ENCODE measurements around the gene KCTD19.

KCTD19 gene

DNA sequence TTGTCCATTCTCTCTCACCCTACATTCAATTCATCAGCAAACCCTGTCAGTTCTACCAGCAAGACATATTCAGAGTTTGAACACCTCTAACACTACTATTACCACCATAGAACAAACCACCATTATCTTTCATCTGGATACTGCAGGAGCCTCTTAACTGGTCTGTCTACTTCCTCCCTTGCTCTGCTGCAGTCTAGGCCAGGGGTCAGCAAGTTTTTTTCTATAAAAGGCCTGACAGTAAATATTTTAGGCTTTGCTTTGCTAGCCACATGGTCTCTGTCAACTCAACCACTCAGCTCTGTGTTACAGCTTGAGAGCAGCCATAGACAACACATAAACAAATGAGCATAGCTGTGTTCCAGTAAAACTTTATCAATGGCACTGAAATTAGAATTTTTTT, 13.8 kb downstream of the KCTD19 start:
- DNase-seq = no peak

DNA sequence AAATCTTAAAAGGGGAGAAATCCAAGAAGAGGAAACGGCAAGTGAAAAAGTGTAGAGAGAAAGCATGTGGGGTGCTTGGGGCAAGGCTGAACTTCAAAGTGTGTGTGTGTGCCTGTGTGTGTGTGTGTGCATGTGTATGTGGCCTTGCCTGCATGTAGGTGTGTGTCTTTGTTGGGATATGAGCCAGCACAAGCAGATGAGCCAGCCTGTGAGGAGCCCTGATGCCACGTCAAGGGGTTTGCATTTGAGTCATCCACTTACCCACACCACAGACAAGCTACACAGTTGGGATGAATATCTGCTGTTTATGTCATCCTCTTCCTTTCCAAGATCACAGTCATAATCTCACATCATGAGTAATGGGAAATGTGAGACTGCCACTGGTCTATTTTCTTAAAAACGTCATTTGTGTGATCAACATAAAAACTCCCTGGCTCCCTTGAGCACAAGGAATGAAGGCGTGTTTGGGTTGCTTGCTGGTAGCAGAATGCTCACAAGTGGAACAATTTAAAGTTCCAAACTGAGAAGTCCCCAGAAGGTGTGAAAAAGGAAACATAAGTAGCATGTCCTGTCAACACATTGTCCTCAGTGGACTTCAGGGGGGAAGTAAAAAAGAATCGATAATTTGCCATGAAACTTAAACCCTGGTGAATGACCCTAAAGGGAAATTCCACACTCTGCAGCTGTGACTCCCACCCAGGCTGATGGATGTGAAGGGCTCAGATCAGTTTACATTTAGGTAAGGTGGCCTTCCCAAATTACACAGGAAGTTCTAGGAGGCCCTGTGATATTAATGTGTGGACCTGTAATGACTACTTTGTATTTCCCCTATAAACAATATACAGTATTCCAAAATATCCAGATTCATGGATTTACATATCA, 14.7 kb downstream of the KCTD19 start:
- DNase-seq = peak; percentile 85

DNA sequence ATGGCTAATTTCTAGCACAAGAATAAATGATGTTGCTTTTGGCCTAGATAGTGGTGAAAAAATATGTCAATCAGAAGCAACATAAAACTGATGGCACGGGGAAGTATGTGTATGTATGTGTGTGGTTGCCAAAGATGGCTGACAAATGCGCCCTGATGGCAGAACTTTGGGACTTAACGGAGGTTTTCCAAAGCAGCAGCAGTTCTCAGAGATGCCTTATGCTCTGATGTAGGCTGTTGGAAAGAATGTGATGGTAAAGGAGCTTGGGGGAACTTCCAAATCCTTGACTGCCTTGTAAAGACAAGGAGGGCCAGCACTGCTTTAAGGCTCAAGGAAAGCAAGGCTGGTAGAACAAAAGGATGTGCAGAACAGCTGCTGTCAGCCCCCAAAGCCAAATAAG, 16.0 kb downstream of the KCTD19 start:
- no peak for DNase-seq

DNA sequence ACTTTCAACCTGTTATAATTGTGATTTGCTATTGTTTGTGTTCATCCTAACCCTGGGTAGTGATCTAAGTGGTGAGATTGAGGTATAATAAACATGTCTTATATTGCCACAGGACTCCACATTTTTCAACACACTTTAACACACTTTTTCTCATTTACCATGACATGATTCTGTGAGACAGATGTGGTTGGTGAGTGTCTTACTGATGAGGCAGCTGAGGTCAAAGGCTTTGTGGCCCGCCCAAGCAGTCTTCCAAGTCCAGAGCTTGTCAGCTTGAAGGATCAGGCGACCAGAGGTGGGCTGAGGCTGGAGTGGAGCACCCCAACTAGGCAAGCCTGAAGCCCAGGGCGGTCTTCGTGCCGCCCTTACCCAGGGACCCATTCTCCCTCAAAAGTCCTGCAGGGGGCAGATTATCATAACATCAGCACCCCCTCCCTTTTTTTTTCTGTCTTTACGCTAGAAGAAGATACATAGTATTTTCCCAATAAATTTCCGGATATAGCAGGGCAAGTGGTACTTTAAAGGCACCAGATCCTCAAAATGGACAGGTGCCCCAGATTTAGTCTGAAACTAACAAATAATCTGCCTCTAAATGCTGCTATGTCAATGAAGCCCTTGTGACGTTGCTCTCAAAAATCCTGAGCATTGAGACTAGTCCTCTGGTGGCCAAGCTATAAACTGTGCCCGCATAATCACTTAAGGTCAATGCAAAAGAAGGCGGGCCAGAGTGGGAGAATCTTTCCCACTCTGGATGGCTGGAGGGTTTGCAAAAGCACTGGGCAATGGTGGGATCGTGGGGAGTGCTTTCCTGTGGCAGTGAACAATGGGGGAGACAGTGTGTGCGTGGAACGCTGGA, 21.1 kb downstream of the KCTD19 start:
- DNase-seq = no peak

DNA sequence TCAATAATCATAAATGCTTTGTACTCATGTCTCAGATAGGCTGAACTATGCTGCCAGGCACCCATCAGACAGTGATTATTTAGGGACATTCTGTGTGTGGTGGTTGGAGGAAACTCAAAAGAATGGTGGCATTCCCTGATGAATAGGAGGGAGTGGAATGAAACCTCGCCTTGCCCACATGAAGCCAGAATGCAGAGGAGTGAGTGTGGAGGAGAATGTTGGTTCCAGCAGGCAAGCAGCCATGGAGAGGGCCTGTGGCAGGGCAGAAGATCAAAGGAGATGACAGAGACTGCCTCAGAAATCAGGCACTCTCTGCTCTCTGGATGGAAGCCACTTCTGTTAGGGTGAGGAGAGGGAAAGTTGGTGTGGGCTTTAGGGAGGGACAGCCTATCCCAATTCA, 22.5 kb downstream of the KCTD19 start:
- no peak for DNase-seq

GRCh38 chr16:67302970-67303369, 23.6 kb downstream of the KCTD19 start:
- DNase-seq = no peak

DNA sequence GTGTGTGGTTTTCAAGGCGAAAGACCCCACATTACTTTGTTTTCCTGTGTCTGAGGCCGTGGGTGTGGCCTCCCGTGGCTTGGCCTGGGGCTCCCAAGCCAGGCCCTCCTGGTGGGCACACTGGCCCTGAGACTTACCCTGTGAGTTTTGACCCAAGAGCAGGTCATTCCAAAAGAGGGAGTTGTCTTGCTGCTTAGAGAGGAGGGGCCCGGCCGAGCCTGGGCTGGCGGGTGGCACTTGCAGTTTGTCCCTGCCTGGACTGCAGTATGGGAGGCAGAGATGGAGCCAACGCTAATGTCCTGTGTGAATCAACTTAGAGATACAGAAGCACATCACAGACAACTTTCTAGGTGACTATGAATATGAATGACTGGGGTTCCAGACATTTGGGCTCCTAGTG, 24.5 kb downstream of the KCTD19 start:
- DNase-seq = no peak

DNA sequence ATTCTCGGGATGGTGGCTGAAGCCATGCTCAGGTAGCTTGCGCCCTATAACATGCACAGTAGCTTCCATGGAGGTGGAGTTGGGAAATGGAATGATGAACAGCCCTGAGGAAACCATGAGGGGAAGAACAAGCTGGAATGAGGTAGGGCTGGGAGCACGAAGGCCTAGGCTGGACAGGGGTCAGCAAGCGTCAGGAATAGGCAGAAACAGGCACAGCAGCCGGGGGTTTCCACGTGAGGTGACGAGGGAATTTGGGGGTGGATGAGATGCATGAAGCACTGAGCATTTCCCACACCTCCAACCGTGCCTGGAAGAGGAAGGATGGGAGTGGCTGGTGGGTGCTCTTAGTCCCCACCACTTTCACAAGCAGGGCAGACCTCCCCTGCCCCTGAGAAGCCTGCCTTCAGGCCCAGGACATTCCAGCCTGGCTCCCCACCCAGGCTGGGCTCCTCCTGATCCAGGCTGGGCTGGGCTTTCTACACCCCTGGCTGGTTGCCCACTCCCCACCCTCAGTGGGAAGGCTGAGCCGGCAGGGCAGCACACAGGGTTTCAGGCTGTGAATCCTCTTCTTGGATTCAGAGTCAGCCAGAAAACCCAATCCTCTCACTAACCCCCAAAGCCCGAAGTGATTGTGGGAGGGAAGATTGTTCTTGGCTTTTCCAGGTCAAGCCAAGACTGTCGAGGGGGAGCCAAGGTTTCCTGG, 25.3 kb downstream of the KCTD19 start:
- no peak for DNase-seq

GRCh38 chr16:67299269-67299668, 27.3 kb downstream of the KCTD19 start:
- DNase-seq = no peak

DNA sequence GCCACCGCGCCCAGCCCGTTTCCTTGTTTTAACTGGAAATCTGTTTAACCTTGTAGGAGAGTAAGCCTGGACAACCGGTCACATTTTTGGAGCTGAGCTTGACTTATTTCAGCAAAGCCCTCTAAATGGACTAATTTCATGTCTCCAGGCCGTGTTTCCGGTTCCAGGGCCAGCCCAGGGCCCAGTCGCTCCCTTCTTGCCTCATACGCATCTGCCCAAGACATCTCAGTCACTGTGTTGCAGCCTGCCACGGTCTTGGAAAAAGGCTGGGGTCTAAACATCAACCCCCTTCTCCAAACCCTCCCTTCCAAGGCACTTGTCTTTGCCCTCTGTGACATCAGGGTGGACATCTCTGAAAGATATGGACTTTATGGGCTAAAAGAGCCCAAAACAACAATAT, 28.3 kb downstream of the KCTD19 start:
- DNase-seq = no peak

DNA sequence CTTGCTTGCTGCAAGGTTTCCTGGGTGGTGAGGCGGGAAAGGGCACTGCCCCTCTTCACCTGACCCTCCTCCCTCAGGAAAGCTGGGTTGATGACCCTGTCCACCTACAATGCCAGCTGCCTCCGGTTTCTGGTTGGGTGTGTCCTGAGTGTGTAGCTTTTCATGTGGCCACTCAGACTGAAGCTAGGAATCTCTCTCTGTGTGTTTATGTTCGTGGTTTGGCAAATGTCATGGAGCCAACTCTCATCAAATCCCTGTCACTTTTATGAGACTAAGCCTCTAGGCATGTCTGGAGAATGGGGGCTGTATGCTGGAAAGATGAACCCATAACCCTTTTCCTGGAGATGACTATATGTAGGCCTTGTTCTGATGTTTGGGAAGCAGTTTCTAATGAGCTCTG, 30.1 kb downstream of the KCTD19 start:
- no peak for DNase-seq

DNA sequence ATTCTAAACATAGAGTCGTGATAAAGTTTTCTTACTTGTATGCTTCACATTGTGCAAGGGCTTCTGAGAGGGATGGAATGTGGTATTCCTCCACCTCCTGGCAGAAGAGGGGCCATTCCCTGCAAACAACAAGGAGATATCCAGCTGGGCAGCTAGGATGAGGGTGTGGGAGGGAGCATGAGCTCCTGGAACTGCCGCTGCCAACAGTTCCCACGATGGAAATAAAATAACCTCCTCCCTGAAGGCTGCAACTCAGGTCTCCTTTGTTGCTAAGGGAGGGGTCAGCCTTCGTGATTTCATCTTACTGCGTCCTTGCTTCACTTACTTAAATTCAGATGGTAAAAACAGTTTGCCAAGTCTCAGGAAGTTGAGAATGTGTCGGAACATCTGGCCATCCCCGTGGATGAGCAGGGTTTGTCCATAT, 31.6 kb downstream of the KCTD19 start:
- DNase-seq = no peak

DNA sequence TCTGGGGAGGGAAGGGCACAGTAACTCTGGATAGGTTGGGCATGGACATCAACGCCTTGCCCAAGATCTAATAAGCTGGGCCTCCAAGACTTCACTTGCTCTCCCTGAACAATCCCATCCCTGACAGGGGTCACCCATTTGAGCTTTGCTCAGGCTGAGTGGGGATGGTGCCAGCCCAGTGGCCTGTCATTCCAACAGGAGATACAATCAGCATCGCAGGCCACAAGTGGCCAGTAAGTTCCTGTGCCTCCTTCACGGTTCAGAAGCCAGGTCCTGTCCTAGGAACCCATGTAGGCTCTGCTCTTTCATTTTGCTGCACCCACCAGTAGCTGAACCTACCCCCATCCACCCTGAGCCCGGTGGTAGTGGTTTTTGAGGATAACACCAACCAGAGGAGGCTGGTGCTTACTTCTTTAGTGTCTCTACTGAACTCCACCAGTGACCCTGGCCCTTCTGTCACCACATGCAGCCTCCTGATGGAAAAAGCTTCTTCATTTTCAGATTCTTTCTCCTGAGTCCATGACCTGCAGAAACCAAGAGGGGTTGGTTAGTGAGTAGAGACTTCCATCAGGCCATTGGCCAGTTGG, 32.3 kb downstream of the KCTD19 start:
- no peak for DNase-seq

GRCh38 chr16:67291461-67291860, 35.1 kb downstream of the KCTD19 start:
- DNase-seq = no peak

- DNase-seq = no peak
Observed at GRCh38 chr16:67287960-67288359, 38.6 kb downstream of the KCTD19 start.

GRCh38 chr16:67286441-67287235, 39.9 kb downstream of the KCTD19 start:
- DNase-seq = no peak

GRCh38 chr16:67284699-67285646, 41.6 kb downstream of the KCTD19 start:
- no peak for DNase-seq

- no peak for DNase-seq
Observed at GRCh38 chr16:67283826-67284555, 42.5 kb downstream of the KCTD19 start.

DNA sequence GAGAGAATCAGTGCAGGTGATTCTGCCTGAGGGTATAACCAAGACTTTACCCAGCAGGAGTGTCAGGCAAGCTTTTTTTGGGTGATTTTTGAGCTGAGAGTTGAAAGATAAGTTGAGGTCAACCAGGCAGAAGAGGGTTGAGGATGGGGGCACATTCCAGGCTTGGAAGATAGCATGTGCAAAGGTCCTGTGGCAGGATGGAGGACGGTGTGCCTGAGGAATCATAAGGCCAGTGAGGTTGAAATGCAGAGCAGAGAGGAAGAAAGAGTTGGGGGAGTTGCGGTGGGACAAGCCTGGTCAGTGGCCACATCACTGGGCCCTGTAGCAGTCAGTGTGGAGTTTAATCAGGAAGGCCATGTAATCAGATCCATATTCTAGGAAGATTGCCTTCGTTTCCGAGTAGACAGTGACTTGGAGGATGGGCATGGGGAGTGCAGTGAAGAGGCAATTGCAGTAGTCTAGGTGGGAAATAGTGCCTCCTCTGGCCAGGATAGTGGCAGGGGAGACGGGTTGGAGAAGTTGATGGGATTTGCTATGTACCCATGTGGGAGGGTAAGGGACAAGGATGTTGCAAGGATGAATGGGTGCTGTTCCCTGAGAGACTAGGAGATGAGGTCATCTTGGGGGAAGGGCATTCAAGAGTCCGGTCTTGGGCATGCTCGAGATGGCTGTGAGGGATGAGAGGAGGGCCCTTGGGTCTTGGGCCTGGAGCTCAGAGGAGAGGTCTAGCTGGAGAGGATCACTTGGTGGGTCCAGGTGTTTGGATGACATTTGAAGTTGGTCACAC, 43.3 kb downstream of the KCTD19 start:
- DNase-seq = no peak

All from activated naive CD4-positive, alpha-beta T cell treated with Interleukin-2 at 50 U/mL for 16 hours (primary cell).